Calu3 (cell line): ENCODE measurements around the gene POLN. TPM values are rescaled to one million over a fixed set of nuclear protein-coding genes. Genes with fewer than 3 reads are reported as not detected.

ENCODE experiments used
- BruUV-seq: library from RNA; stranded (reverse); fragments of 400-500 nt; replicated peaks from 2 replicates; lab custom pipeline; 2021; lab: Mats Ljungman, UMichigan
- CTCF ChIA-PET: fragments of 300-600 bp; sonication (Branson Sonifier 250); formaldehyde crosslinking; loops from one replicate; lab custom pipeline; 2022; ENCODE audit warnings: antibody characterized with exemption; lab: Charles Lee
- DNase-seq: peaks from one replicate; pipeline ENCODE4 v3.0.0; 2022
- H3K27ac Mint-ChIP-seq: one replicate; pipeline ENCODE4 v1.8.0; 2022; ENCODE audit warnings: mixed read lengths; ENCODE audit not compliant: unreplicated experiment
- H3K27me3 Mint-ChIP-seq: one replicate; pipeline ENCODE4 v1.8.0; 2022; ENCODE audit warnings: mixed read lengths; ENCODE audit not compliant: unreplicated experiment
- H3K36me3 Mint-ChIP-seq: one replicate; pipeline ENCODE4 v1.8.0; 2022; ENCODE audit warnings: mild to moderate bottlenecking, moderate library complexity, mixed read lengths; ENCODE audit not compliant: insufficient read depth, unreplicated experiment
- H3K4me1 Mint-ChIP-seq: one replicate; pipeline ENCODE4 v1.8.0; 2022; ENCODE audit warnings: mild to moderate bottlenecking, low read depth, mixed read lengths; ENCODE audit not compliant: unreplicated experiment
- H3K4me3 Mint-ChIP-seq: one replicate; pipeline ENCODE4 v1.8.0; 2022; ENCODE audit warnings: mild to moderate bottlenecking, low read depth, moderate library complexity, mixed read lengths; ENCODE audit not compliant: unreplicated experiment
- H3K9me3 Mint-ChIP-seq: one replicate; pipeline ENCODE4 v1.8.0; 2022; ENCODE audit warnings: low read depth, mixed read lengths; ENCODE audit not compliant: unreplicated experiment
- CTCF ChIP-seq: fragments of 200-600 bp; IDR thresholded peaks from one replicate; pipeline ENCODE4 v1.8.0; 2022; ENCODE audit warnings: antibody characterized with exemption; ENCODE audit not compliant: unreplicated experiment
- intact Hi-C: fragments of 100-400 bp; cut with micrococcal nuclease; formaldehyde crosslinking; loops from one replicate; pipeline ENCODE4 v1.10.0; 2022; ENCODE audit not compliant: unreplicated experiment
- total RNA-seq: library from RNA; stranded (reverse); gene quantifications from 2 replicates; pipeline ENCODE4 v1.2.3, GENCODE V29; 2022

Gene POLN
- total RNA-seq, 1 experiment from 2014 or later: 4.1 TPM

- Mint-ChIP-seq H3K9me3 (peaks cover 3% of the 10 kb centered on the region), H3K27ac (no peak overlapping the region), H3K27me3 (peaks cover 42% of the 10 kb centered on the region), H3K36me3 (no peaks in the 10 kb centered on the region), H3K4me1 (no peaks in the 10 kb centered on the region), H3K4me3 (no peak overlapping the region)
- intact Hi-C loops: no loop called here
- CTCF ChIA-PET: no interaction called here
- BruUV-seq: no TSS peak
- TF ChIP-seq CTCF: no peak
- DNase-seq: no peak
Measured at GRCh38 chr4:2025817-2026216, 216.1 kb downstream of the POLN start.

GRCh38 chr4:2024683-2025082, 217.2 kb downstream of the POLN start:
- no peaks in the 10 kb centered on the region for H3K4me1 Mint-ChIP-seq
- no peak for DNase-seq
- H3K27me3 Mint-ChIP-seq: peaks cover 42% of the 10 kb centered on the region
- CTCF ChIA-PET: no interaction called here
- no peaks in the 10 kb centered on the region for H3K36me3 Mint-ChIP-seq
- peaks cover 3% of the 10 kb centered on the region for H3K9me3 Mint-ChIP-seq
- intact Hi-C loops: no loop called here
- no TSS peak for BruUV-seq
- H3K27ac Mint-ChIP-seq: no peak overlapping the region
- H3K4me3 Mint-ChIP-seq: no peak overlapping the region
- TF ChIP-seq CTCF: no peak

Other genes with a start within 250 kb of the POLN start
- 29.9 and 30.4 TPM in 2 replicates for gene NELFA, start 233.1 kb downstream of the POLN start, total RNA-seq
- gene NAT8L, start 182.8 kb downstream of the POLN start, total RNA-seq: 0.83 and 1.3 TPM in 2 replicates
- gene HAUS3, start within 50 bp of the POLN start, total RNA-seq: 12.9 and 13.4 TPM in 2 replicates
- gene MXD4, start 20.0 kb upstream of the POLN start, total RNA-seq: 12.8 and 15.0 TPM in 2 replicates
- 1.2 and 2.4 TPM in 2 replicates for gene ZFYVE28, start 176.5 kb upstream of the POLN start, total RNA-seq
- gene CFAP99, start 176.8 kb upstream of the POLN start, total RNA-seq: 0.32 TPM in 1 of 2 replicates, not detected in the other
- gene RNF4, start 227.0 kb upstream of the POLN start, total RNA-seq: 45.6 and 55.6 TPM in 2 replicates